GM19372 (cell line): ENCODE data around the gene RAD51.

Experiments used
- ATAC-seq: cut with Tn5 transposase; IDR thresholded peaks from one replicate; pipeline ENCODE4 v1.9.1; 2021; ENCODE audit warnings: mild to moderate bottlenecking, low read depth, moderate library complexity; ENCODE audit not compliant: unreplicated experiment

RAD51 gene

DNA sequence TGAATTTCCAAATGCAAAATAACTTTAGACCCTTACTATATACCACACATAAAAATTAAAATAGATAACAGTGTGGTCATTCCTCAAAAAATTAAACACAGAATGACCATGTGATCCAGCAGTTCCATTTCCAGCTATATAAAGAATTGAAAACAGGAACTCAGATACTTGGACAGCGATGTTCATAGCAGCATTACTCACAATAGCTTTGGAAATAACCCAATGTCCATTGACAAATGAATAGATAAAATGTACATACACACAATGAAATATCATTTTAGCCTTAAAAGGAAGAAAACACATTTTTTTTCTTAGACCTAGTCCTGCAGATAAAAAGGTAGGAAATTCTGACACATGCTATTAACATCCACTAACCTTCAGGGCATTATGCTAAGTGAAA lies 26.7 kb downstream of the RAD51 start:
- no peak for ATAC-seq

DNA sequence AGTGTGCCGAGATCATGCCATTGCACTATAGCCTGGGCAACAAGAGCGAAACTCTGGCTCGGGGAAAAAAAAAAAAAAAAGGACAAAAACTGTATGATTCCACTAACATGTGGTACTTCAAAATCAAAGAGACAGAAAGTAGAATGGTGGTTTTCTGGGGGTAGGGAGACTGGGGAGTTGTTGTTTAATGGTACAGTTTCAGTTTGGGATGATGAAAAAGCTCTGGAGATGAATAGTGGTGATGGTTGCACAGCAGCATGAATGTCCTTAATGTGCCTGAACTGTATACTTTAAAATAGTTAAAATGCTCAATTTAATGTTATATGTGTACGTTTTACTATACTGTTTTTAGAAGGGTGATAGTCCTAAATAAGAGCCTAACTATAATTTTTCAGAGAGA lies 27.4 kb downstream of the RAD51 start:
- ATAC-seq, result no peak

DNA sequence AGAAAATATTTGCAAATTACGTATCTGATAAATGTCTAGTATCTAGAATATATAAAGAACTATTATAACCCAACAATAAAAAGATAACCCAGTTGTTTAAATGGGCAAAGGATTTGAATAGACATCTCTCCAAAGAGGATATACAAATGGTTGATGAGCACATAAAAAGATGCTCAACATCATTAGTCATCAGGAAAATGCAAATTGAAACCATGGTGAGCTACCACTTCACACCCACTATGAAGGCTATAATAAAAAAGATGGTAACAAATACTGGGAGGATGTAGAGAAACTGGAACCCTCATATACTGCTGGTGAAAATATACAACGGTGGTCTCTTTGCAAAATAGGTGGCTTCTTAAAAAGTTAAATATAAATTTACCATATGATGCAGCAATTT lies 28.0 kb downstream of the RAD51 start:
- no peak for ATAC-seq

DNA sequence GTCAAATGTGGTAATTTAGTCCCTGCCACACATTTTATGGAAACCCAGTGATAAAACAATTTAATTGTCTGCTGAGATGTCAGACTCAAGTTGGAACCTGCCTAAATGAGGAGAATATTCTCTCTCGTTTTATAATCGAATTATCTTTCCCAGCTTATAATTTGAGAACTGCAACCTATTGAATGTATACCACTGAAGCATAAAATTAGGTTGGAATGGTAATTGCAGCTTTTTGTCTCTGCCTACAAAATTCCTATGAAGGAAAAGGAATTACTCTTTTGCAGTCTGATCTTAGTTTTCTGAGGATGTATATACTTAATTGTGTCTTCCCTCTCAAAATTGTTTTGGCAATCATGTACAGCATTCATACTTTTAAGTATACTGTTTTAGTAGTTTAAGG lies 28.9 kb downstream of the RAD51 start:
- no peak for ATAC-seq

DNA sequence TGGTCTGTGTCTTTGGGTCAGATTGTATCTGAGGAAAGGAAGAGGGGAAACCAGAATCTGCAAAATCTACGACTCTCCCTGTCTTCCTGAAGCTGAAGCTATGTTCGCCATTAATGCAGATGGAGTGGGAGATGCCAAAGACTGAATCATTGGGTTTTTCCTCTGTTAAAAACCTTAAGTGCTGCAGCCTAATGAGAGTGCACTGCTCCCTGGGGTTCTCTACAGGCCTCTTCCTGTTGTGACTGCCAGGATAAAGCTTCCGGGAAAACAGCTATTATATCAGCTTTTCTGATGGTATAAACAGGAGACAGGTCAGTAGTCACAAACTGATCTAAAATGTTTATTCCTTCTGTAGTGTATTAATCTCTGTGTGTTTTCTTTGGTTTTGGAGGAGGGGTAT lies 36.1 kb downstream of the RAD51 start:
- no peak for ATAC-seq

DNA sequence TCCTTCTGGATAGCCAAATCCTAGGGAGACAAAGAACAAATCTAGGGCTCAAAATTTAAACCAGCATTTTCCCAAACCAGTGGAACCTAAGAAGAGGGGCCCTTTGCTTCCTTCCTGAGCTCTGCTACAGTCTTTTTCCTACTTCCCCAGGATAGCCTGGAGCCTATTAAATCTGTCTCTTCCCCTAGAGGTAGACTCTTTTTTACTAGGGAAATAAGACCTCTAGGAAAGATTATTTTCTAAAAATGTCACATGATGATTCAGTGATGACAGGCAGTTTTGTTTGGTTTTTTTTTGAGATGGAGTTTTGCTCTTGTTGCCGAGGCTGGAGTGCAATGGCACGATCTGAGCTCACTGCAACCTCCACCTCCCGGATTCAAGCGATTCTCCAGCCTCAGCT lies 41.6 kb downstream of the RAD51 start:
- ATAC-seq, result no peak

DNA sequence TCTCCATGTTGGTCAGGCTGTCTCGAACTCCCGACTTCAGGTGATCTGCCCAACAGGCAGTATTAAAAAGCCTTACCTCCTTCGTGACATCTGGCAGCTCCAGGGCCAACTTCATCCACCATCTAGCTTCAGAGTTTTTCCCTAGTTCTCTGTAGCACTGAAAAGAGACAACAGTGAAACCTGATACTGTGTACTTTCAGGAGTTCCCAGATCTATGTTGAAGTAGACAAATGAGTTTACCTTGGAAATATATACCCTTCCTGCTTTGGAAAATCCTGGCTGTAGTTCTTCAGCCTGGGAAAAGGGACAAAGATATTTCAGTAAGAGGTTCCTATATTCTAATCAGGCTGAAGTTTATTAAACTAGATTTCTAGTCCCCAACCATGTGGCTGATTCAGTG lies 42.1 kb downstream of the RAD51 start:
- ATAC-seq, result no peak

DNA sequence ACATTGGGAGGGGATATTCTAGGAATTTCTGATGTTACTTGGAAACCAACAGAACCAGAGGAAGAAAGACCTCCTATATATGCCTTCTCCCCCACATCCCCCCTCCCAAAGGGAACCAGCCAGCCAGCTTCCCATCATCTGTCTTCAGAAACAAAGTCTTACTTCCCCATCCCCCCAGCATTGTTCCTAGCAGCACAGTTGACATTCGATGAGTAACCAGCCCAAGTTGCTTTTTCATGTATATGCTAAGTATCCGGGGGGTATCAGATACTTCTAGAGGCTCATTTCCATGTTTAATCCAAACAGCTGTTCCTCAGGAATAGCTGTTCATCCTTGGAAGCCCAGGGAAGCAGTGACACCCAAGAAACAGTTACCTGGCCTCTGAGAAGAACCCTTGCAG lies 44.1 kb downstream of the RAD51 start:
- no peak for ATAC-seq

DNA sequence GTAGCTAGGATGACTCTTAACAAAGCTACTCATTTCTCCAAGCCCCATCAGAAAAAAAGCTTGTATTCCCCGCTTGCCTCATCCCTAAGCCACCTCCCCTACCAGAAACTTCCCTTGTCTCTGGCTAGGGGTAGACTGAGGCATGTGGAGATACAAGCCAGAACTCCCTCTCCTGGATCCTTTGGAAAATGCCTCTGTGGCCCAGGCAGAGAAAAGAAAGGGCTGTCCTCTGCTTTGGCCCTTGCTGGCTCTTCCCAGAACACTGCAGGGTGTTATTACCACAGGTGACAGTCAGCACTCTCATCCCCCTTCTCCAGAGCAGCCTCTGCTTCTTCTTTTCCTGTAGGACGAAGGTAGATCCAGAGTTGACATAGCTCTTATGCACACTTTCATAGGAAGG lies 44.9 kb downstream of the RAD51 start:
- ATAC-seq, result no peak

DNA sequence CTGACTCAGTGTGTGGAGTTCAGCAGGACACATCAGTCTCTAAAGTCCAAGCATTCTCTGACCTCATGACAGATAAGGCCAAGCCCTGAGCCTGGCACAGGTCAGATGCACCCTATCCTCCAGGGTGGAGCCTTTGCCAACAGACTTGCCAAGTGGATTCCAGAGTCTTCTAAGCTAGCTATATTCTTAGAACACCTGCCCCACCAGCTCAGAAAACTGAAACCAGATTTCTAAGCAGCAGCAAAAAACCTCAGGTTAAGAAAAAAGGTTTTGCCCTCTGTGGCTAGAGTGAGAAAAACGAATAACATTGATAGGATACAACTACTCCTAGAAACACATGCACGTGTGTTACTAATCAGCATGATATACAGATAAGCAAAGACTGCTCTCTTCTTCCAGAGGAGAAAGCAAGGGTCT lies 48.5 kb downstream of the RAD51 start:
- ATAC-seq, result no peak

DNA sequence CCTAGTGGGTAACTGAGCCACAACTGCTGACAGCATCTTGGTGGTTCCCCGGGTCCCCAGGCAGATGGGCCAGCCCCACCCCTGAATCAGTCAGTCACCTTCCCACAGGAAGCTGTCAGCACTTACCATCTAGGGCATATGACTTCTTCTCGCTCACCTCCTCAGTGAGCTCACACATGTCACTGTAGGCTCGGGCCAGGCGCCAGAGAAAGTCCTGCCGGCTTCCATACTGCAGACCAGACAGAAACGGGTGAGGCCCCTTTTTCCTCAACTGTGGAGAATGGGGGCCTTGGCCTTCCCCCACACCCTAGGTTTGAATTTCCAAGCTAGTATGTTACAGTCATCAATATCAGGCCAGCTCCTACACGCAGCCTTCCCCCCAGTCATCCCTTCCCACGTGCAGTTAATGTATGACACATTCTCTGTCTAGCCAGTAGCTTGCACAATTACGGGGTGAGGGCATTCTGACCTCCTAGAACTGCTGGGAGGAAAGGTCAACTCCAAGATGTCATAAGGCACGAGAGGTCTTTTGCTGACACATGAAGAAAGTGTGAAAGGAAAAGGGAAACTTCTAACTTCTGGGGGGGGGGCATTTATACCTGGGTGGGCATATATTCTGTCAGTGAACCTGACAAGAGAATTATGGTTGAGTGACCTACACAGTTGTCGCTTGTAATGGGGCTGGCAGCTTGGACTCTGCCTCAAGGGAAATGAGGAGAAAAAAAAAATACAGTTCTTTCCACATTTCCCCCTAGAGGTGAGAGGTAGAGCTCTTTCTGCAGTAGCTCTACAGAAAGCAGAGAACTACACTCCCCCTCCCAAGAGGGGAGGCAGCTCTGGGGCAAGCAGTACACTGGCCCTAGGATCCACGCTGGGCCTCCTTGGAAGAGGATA lies 49.2 kb downstream of the RAD51 start:
- ATAC-seq, result no peak

DNA sequence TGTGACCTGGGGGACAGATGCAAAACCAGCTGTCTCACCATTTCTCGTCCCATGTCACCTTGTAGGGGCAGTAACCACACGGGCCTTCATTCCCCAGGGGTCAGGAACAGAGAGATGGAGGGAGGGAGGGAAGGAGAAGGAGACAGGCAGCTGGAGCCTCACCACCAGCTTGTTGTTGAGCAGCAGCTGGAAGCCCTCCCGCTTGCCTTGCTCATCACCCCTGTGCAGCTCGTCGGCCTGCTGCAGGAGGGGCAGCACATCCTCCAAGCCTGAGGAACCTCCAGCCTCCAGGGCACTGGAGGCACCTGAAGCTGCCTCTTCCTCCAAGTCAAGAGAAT lies 49.8 kb downstream of the RAD51 start:
- no peak for ATAC-seq

DNA sequence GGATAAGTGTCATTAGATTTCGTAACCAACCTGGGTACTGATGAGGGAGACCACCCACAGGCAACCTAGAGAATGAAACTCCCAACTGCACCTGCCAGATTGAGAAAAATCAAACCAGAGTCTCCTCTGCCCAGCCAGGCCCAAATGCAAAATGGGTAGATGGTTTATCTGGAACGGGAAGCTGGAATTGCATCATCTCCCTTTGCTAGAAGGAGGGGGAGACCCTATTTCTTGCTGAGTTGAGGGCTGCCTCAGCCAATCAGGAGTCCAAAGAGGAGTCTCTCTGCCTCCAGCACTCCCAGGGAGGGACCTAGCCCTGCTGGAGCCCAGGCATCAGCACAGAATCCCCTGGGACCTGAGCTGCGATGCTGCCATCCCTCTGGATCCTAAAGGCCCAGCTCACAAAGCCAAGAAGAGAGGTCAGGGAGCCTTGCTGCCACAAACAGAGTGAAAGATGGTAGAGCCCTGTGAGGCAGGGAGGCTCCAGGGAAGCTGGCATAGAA lies 52.0 kb downstream of the RAD51 start:
- no peak for ATAC-seq

DNA sequence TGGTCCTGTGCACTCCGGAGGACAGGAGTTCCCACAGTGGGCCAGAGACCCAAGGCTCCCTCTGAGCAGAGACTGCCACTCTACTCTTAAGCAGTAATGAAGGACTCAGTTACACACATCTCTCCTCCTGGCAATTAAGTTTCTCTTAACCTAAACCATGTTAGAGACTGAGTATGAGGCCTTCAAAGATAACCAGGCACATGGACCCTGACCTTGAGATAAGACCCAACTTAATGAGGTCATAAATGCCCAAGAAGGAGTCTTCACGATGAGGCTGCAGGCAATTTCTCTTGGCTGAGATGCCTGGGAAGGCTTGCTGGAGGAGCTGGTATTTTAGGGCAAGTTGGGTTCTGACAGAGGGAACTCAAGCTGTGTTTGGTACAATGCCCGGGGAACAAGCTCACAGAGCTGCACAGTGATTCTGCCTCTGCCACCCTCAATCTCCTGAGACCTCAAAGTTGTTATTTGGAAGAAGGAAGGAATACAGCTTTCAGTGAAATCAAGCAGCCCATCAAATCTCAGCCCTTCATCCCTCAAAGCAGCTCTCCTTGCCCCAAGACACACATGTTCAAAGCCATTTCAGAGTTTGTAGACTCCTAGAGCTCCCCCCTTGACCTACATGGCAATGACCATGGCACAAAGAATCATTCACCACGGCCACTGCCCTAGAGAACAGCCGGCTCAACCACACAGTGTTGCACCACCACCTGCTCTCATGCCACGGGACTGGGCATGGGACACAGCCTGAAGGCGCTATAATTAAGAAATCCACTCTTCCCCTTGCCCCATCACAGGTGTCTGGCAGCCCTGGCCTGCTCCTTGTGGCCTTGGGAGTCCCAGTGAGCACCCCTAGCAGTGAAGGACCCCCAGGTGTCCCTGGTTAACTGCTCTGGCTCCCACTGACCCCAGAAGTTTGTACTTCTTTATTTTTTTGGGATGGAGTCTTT lies 53.0 kb downstream of the RAD51 start:
- no peak for ATAC-seq

DNA sequence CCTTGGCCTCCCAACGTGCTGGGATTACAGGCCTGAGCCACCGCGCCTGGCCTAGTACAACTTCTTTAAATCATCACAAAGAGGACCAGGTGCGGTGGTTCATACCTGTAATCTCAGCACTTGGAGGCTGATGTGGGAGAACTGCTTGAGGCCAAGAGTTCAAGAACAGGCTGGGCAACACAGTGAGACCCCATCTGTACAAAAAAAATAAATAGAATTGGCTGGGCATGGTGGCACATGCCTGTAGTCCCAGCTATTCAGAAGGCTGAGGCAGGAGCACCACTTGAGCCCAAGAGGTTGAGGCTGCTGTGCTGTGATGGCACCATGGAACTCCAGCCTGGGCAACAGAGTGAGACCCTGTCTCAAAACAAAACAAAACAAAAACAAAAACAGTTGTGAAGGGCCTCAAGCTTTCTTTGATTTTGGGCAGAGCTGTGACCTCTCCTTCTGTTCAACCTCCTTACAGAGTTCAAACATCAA lies 54.2 kb downstream of the RAD51 start:
- ATAC-seq, result no peak

DNA sequence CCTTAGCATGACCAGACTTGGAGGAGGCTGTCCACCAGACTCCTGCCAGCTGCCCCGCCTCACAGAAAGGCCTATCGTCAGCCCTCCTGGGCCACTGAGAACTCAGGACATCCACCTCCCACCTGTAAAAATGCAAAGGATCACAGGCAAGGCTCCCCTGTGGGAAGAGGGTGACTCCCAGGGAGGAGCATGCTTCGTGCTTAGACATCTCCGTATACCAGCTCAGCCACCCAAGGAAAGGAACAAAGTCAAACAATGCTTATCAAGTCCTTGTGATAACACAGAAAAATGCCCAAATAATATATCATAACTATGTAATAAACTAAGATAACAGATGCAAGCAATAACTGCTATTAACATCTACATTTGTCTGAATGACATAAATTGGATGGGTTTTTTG lies 55.9 kb downstream of the RAD51 start:
- no peak for ATAC-seq

DNA sequence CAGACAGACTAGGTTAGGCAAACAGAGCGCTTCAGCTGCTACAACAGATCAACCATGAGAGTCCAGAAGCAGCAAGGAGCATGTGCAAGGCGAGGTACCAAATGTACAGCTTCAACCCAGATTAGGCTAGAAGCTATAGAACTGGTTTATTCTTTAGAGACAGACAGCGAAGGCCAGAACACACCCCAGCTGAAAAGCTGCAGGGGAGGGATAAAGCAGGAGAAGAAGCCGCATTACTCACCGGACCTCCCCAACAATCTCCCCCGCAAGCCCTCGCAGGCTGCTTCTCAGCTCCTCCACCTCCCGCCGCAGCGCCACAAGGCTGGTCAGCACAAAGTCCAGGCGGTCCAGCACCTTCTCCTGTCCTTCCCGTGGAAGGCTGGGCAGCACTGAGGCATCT lies 56.8 kb downstream of the RAD51 start:
- no peak for ATAC-seq

DNA sequence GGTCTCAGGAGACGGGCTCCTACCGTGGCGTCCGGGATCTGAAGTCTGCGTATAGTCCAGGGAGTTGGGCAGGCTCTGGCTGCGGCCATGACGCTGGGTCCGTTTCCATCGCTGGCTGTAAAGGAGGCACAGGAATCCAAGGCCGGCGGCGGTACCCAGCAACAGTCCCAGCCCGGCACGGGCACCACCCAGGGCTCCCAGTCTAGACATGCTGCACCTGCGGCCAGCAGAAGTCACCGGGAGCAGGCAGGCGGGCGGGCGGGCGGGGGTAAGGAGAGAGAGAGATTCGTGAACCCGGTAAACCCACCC lies 59.6 kb downstream of the RAD51 start:
- no peak for ATAC-seq

DNA sequence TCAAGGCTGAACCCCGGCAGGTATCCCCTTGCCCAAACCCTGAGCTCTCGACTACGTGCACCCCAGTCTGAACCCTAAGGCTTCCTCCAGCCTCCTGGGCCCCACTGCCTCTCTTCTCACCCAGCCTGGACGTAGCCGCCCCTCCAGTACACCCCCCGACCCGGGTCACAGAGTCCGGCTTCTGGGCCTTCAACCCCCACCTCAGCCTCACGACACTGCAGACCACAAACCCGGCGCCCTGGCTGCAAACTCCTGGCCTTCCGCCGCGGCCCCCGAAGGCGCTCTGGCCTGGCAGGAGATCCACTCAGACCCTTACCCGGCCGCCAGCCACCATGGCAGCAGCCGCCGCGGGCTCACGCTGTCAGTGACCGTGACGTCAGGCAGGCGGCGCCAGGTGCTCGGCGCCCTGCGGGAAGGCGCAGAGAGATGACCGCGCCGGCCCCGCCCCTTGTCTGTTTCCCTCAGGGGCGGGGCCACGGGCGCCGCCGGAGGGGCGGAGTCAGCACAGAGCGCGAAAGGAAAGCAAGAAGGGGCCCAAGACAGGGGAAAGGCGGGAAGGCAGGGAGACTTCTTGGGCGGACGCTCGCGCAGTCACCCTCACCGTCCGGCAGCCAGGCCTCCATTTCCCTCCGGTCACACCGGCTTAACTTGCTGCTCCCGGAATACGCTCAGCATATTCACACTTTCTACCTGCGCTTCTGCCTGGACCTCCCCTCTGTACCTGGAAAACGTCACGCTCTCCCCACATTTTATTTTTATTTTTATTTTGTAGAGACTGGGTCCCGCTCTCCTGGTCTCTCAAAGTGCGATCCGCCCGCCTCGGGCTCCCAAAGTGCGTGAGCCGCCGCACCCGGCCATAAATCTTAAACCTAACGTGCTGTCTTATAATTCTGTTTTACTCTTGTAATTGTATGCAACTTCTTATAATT lies 60.2 kb downstream of the RAD51 start, which contains the start of gene RMDN3:
RMDN3 (minus strand) TSS at position 372 of the 929 bp plus-strand sequence. CDS start 471 bp downstream, outside the sequence.
- peak; percentile 88 for ATAC-seq

DNA sequence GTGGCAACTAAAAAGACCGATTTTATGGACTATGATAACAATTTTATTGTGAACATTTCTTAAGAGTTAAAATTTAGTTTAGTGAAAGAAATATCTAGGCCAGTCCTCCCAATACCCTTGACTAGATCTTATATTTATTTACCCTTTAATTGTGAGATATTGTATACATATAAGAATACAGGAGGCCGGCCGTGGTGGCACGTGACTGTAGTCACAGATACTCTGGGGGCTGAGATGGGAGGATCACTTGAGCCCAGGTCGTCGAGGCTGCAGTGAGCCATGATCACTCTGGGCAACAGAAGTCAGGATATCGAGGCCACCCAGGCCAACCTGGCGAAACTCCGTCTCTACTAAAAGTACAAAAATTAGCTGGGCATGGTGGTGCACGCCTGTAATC lies 60.8 kb downstream of the RAD51 start:
- ATAC-seq, result no peak
